GM12801 (cell line): ENCODE data around the gene RPRML.

Experiments
- TF ChIP-seq, protein P1 (sequence below): IDR thresholded peaks from one replicate; pipeline ENCODE4 v1.5.1; 2011; ENCODE audit warnings: control low read depth; ENCODE audit not compliant: insufficient read length; ENCODE audit errors: extremely low read depth

Gene RPRML

DNA sequence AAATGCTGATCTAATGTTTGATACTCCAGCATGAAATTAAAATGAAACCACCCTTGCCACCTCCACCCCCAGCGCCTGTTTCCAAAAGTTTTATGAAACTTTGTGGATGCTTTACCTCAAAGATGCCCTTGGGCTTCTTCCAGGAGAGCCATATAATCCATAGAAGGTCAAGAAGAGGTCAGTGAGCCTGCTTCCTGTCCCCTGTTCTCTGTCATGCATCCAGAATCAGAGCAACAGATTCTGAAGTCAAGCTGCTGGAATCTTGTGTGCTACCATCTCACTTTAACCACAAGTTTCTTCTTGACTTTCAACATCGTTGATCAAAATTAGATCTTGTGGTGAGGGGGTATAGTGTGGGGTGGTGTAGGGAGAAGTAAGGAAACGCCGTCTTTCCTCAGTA lies 47.5 kb downstream of the RPRML start:
- TF ChIP-seq, protein P1, sequence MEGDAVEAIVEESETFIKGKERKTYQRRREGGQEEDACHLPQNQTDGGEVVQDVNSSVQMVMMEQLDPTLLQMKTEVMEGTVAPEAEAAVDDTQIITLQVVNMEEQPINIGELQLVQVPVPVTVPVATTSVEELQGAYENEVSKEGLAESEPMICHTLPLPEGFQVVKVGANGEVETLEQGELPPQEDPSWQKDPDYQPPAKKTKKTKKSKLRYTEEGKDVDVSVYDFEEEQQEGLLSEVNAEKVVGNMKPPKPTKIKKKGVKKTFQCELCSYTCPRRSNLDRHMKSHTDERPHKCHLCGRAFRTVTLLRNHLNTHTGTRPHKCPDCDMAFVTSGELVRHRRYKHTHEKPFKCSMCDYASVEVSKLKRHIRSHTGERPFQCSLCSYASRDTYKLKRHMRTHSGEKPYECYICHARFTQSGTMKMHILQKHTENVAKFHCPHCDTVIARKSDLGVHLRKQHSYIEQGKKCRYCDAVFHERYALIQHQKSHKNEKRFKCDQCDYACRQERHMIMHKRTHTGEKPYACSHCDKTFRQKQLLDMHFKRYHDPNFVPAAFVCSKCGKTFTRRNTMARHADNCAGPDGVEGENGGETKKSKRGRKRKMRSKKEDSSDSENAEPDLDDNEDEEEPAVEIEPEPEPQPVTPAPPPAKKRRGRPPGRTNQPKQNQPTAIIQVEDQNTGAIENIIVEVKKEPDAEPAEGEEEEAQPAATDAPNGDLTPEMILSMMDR = no peak

DNA sequence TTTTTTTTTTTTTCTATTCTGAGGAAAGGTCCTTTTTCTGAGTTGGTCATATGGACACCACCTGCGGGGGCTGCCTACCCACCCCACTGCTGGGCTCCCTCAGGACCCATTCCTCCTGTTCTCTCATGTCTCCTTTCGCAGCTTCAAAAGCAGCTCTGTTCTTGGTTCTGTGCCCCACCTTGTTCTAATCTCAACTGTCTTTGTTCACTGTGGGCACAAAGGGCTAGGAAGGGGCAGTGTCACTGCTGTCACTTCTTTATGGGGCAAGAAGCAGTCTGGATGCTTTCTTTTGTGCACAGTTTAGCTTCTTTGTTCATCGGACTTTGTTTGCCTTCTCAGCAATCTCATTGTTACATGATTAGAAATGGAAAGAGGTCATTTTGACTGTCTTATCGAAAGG lies 49.0 kb downstream of the RPRML start:
- TF ChIP-seq, protein P1 = no peak

DNA sequence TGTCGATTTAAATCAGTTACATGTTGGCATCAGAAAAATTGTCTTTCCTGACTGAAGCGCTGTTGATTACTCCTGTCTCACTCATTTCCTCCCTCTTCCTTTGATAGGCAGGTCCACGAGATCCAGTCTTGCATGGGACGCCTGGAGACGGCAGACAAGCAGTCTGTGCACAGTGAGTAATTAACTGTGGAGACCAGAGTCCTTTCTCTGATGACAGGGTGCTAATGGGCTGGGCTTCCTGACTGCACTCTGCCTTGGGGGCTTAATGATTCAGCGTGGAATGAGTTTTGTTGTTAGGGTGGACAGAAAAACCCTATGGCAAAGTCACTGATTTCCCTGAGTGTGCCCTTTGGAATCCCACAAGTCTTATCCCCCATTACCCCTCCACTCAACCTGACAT lies 49.6 kb downstream of the RPRML start:
- TF ChIP-seq, protein P1 = no peak

DNA sequence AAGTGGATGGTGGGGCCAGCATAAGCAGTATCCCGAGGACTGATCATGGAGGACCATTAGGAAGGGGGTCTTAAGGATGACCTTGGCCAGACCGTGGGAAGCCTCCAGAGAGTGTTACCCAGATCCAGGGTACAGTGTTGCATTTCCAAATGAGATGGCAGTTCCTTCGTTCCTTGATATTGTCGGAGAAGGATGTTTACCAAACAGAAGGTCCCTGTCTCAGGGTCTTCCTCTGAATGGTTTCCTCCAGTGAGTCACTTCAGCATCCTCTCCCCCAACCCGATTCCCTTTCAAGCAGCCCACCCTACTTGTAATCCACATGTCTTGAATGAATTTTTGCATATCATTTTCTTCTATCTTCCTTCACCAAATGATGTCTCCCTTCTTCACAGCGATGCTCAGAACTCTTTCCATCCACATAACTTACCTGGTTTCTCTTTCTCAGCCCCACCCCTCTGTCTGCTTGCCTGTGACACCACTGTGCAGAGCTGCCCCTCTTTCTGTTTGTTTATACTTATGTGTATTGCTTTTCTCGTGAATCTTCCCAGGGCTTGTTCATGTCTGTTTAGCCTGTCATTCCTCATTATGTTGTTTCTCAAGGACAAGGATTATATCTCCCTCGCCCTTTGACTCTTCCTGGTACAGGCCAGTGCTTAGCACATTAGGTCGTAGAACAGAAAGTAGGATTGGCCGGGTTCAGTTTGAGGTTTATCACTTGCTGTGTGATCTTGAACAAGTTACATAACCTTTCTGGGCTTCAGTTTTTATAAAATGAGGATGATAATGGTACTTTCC lies 50.4 kb downstream of the RPRML start:
- TF ChIP-seq, protein P1 = no peak
